BJ (cell line): Measurements from ENCODE around the gene YPEL5. TPM values are rescaled to one million over a fixed set of nuclear protein-coding genes. Genes with fewer than 3 reads are reported as not detected.

Source experiments
- CTCF ChIA-PET: fragments of 350-600 bp; formaldehyde crosslinking; extraction: SDS; loops from one replicate; lab custom pipeline; 2021; ENCODE audit warnings: antibody characterized with exemption, inconsistent platforms; lab: Yijun Ruan, JAX
- POLR2A ChIA-PET: fragments of 300-600 bp; sonication (Branson Sonifier 250); formaldehyde crosslinking; extraction: SDS; loops from one replicate; lab custom pipeline; 2021; ENCODE audit warnings: antibody characterized with exemption; lab: Charles Lee
- DNase-seq: peaks from one replicate; pipeline ENCODE4 v3.0.0-alpha.2; 2011; ENCODE audit warnings: low read depth
- H3K27me3 ChIP-seq: 2 replicates; pipeline ENCODE4 v1.6.0; 2011; ENCODE audit warnings: low read length; ENCODE audit not compliant: control insufficient read depth, insufficient read depth
- H3K36me3 ChIP-seq: 2 replicates; pipeline ENCODE4 v1.5.1; 2011; ENCODE audit warnings: low read length; ENCODE audit not compliant: control insufficient read depth, insufficient read depth
- H3K4me3 ChIP-seq: 2 replicates; pipeline ENCODE4 v1.5.1; 2011; ENCODE audit warnings: low read depth, mild to moderate bottlenecking, control low read depth, low read length
- CTCF ChIP-seq: IDR thresholded peaks from 2 replicates; pipeline ENCODE4 v1.5.1; 2011; ENCODE audit warnings: low read depth, mild to moderate bottlenecking, control low read depth, inconsistent platforms, low read length, moderate library complexity; ENCODE audit not compliant: insufficient read depth
- polyA plus RNA-seq: library from polyadenylated mRNA; depleted of rRNA; stranded (reverse); fragments of >200 nt; gene quantifications from 2 replicates; pipeline ENCODE4 v1.2.3, GENCODE V29; 2011

The YPEL5 gene
- polyA plus RNA-seq, 1 experiment: 141 TPM

- POLR2A ChIA-PET: no interaction called here
- no peak for TF ChIP-seq CTCF
- no peak for DNase-seq
- CTCF ChIA-PET: interaction anchor here (0.5 to 1.2 kb wide), 3 partner anchors 10 to 520 kb away, joined by 3 to 4 read pairs (median 3); no protein-coding TSS in a partner anchor
- Histone ChIP-seq H3K36me3 (no peaks in the 10 kb centered on the region), H3K4me3 (no peak overlapping the region), H3K27me3 (peaks cover 2% of the 10 kb centered on the region)
Measured at GRCh38 chr2:30191819-30192271, 45.0 kb downstream of the YPEL5 start.

GRCh38 chr2:30192314-30192713, 45.5 kb downstream of the YPEL5 start:
- no peaks in the 10 kb centered on the region for H3K36me3 ChIP-seq
- ChIA-PET POLR2A (no interaction called here), CTCF (interaction anchor here (1.2 to 2.1 kb wide), 3 partner anchors 9 to 519 kb away, joined by 3 to 9 read pairs (median 4); no protein-coding TSS in a partner anchor)
- DNase-seq: no peak
- H3K4me3 ChIP-seq: no peak overlapping the region
- no peak for TF ChIP-seq CTCF
- H3K27me3 ChIP-seq: peaks cover 2% of the 10 kb centered on the region

GRCh38 chr2:30193104-30193681, 46.4 kb downstream of the YPEL5 start:
- no peaks in the 10 kb centered on the region for H3K36me3 ChIP-seq
- H3K4me3 ChIP-seq: no peak overlapping the region
- TF ChIP-seq CTCF: no peak
- ChIA-PET CTCF (interaction anchor here (1.0 to 2.1 kb wide), 4 partner anchors 8 to 519 kb away, joined by 3 to 9 read pairs (median 3); no protein-coding TSS in a partner anchor), POLR2A (no interaction called here)
- H3K27me3 ChIP-seq: no peaks in the 10 kb centered on the region; the same call in 1 of the 2 replicates
- DNase-seq: no peak

GRCh38 chr2:30194421-30194820, 47.6 kb downstream of the YPEL5 start:
- no peaks in the 10 kb centered on the region for H3K36me3 ChIP-seq
- no peak for TF ChIP-seq CTCF
- CTCF ChIA-PET: interaction anchor here (0.7 to 2.1 kb wide), 4 partner anchors 13 to 517 kb away, joined by 3 to 9 read pairs (median 3); no protein-coding TSS in a partner anchor

GRCh38 chr2:30195016-30195415, 48.2 kb downstream of the YPEL5 start:
- Histone ChIP-seq H3K4me3 (no peak overlapping the region), H3K27me3 (no peaks in the 10 kb centered on the region; the same call in 1 of the 2 replicates), H3K36me3 (no peaks in the 10 kb centered on the region)
- CTCF ChIA-PET: interaction anchor here (0.6 kb wide), 1 partner anchor 17 kb away, joined by 3 read pairs; no protein-coding TSS in a partner anchor
- no peak for TF ChIP-seq CTCF
- POLR2A ChIA-PET: no interaction called here
- no peak for DNase-seq

More at GRCh38 chr2:30194421-30194820, 47.6 kb downstream of the YPEL5 start:
- POLR2A ChIA-PET: no interaction called here
- Histone ChIP-seq H3K27me3 (no peaks in the 10 kb centered on the region; the same call in 1 of the 2 replicates), H3K4me3 (no peak overlapping the region)
- DNase-seq: no peak
